ENCODE measurements around the gene ACOX2. TPM values are rescaled to one million over a fixed set of nuclear protein-coding genes. Genes with fewer than 3 reads are reported as not detected.
A peak's percentile ranks its signal among the peaks of the same experiment; 100 is the strongest.

ACOX2 gene
- total and polyA plus RNA-seq, 2 of the 13 experiments (the other 11 are each of a cell fraction or from before 2014, with no cell fraction given) = 42.6 to 98.5 TPM

GRCh38 chr3:58491506-58492402 is 45.2 kb downstream of the ACOX2 start, which contains the start of gene KCTD6 (continued):
- TF ChIP-seq ZNF484 (CRISPR knock-in tag; IDR thresholded peaks at IDR 0.05; ENCODE audit: borderline replicate concordance, low read depth) (no peak), PHF20 (CRISPR knock-in tag; IDR thresholded peaks at IDR 0.05) (0 out of 2 replicates have a peak, but pooled peaks have one; percentile 9), TCF7 (IDR thresholded peaks at IDR 0.05; ENCODE audit: low read depth) (no peak), E2F2 (CRISPR knock-in tag; IDR thresholded peaks at IDR 0.05; ENCODE audit: borderline replicate concordance) (no peak), ZNF777 (CRISPR knock-in tag; IDR thresholded peaks at IDR 0.05) (no peak), CCDC6 (CRISPR knock-in tag; IDR thresholded peaks at IDR 0.05) (peak; percentile 90), ZNF816 (CRISPR knock-in tag; IDR thresholded peaks at IDR 0.05; ENCODE audit: borderline replicate concordance) (0 out of 2 replicates have a peak, but pooled peaks have one; percentile 16), LBX2 (CRISPR knock-in tag; IDR thresholded peaks at IDR 0.05; ENCODE audit: borderline replicate concordance) (no peak), SRF (IDR thresholded peaks at IDR 0.05; ENCODE audit: low read depth, low read length) (no peak), ZNF83 (CRISPR knock-in tag; IDR thresholded peaks at IDR 0.05; ENCODE audit: borderline replicate concordance) (no peak), MXI1 (IDR thresholded peaks at IDR 0.05; ENCODE audit: borderline replicate concordance, low read depth, low read length) (peak; percentile 57; the same call in 1 of the 3 replicates), HIC2 (CRISPR knock-in tag; IDR thresholded peaks at IDR 0.05; ENCODE audit: low read depth) (no peak), ZNF326 (CRISPR knock-in tag; IDR thresholded peaks at IDR 0.05; ENCODE audit: borderline replicate concordance) (no peak), BHLHE40 (IDR thresholded peaks at IDR 0.05; ENCODE audit: low read length) (0 out of 2 replicates have a peak, but pooled peaks have one; percentile 21), EP300 (IDR thresholded peaks at IDR 0.05; ENCODE audit: low read depth in 2 of 2, low read length in 2 of 2) (peak in 1 of 2 experiments; percentile 19; a peak in 1 of 4 replicates), EP300 (CRISPR knock-in tag; IDR thresholded peaks at IDR 0.05; ENCODE audit: borderline replicate concordance) (no peak), ZNF354B (CRISPR knock-in tag; IDR thresholded peaks at IDR 0.05) (no peak), KDM4B (CRISPR knock-in tag; IDR thresholded peaks at IDR 0.05) (no peak), ZBTB10 (CRISPR knock-in tag; IDR thresholded peaks at IDR 0.05; ENCODE audit: borderline replicate concordance) (no peak), MATR3 (CRISPR knock-in tag; IDR thresholded peaks at IDR 0.05) (no peak), ZNF431 (CRISPR knock-in tag; IDR thresholded peaks at IDR 0.05; ENCODE audit: borderline replicate concordance, low read depth) (peak; percentile 22; the same call in 1 of the 2 replicates), ZC3H4 (CRISPR knock-in tag; IDR thresholded peaks at IDR 0.05; ENCODE audit: borderline replicate concordance) (no peak; the same call in 1 of the 2 replicates), ZNF782 (CRISPR knock-in tag; IDR thresholded peaks at IDR 0.05; ENCODE audit: borderline replicate concordance) (no peak)
